Measurements from ENCODE around the gene ATF4. TPM values are rescaled to one million over a fixed set of nuclear protein-coding genes. Genes with fewer than 3 reads are reported as not detected.

ATF4 gene
- total RNA-seq, 1 donor: 590 TPM

DNA sequence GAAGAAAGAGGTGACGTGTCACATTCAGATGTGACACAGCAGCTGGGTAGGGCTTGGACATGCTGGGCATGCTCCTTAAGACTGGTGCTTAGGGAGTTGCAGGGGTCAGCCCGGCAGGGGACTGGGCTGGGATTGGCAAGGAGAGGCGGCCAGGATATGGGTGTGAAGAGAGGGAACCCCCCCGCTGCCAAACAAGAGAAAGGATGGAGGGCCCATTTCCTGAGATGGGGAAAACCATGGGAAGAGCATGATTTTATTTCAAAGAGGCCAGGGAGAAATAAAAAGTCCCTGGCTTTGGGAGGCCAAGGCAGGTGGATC lies 5.3 kb downstream of the ATF4 start:
- no peak overlapping the region for H3K4me2 ChIP-seq (ENCODE audit: insufficient read depth, low read length)
- no peak for DNase-seq (ENCODE audit: insufficient read length, low spot score, missing footprints)
- H3K27me3 ChIP-seq (ENCODE audit: insufficient read depth, low read length): no peaks in the 10 kb centered on the region
- no peak overlapping the region for H3K4me3 ChIP-seq (ENCODE audit: insufficient read depth, low read length)
- no peak overlapping the region for H2AFZ ChIP-seq (ENCODE audit: low read length)
- TF ChIP-seq CTCF (IDR thresholded peaks at IDR 0.05; ENCODE audit: extremely low read depth, low read depth, low read length): no peak
- no peaks in the 10 kb centered on the region for H3K9me3 ChIP-seq (ENCODE audit: low read depth, low read length)
- H3K36me3 ChIP-seq (ENCODE audit: insufficient read depth, low read length): peaks cover 64% of the 10 kb centered on the region
- H3K4me1 ChIP-seq (ENCODE audit: insufficient read depth, low read length): peaks cover 20% of the 10 kb centered on the region
- peaks cover 60% of the 10 kb centered on the region for H3K79me2 ChIP-seq (ENCODE audit: insufficient read depth, low read length)
- no peak overlapping the region for H3K27ac ChIP-seq (ENCODE audit: low read depth, low read length)
- peaks cover 80% of the 10 kb centered on the region for H4K20me1 ChIP-seq (ENCODE audit: insufficient read depth, low read length)

DNA sequence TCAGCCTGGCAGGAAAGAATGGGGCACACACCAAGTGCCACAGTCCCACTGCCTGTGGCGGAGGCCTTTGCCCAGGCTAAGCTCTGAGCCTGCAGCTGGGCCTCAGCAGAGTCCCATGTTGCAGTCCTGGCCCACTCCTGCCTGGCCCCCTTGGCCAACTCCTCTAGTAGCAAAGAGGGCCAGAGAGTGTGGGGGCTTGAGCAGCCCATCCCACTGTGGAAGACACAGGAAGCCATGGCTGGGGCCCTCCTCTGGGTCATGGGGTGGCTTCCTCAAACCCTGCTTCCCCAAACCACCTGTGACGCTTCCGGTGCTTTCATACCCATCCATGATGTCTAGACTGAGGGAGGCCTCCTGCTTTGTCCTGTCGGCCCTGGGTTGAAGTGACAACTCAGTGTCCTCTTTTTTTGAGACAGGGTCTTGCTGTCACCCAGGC lies 6.4 kb downstream of the ATF4 start:
- peak; percentile 72 for DNase-seq (ENCODE audit: insufficient read length, low spot score, missing footprints)
- H3K36me3 ChIP-seq (ENCODE audit: insufficient read depth, low read length): peaks cover 56% of the 10 kb centered on the region
- no peaks in the 10 kb centered on the region for H3K9me3 ChIP-seq (ENCODE audit: low read depth, low read length)
- H4K20me1 ChIP-seq (ENCODE audit: insufficient read depth, low read length): peaks cover 82% of the 10 kb centered on the region
- H2AFZ ChIP-seq (ENCODE audit: low read length): no peak overlapping the region
- H3K4me2 ChIP-seq (ENCODE audit: insufficient read depth, low read length): no peak overlapping the region
- H3K27me3 ChIP-seq (ENCODE audit: insufficient read depth, low read length): no peaks in the 10 kb centered on the region
- H3K4me3 ChIP-seq (ENCODE audit: insufficient read depth, low read length): no peak overlapping the region
- TF ChIP-seq CTCF (IDR thresholded peaks at IDR 0.05; ENCODE audit: extremely low read depth, low read depth, low read length): no peak
- peaks cover 26% of the 10 kb centered on the region for H3K4me1 ChIP-seq (ENCODE audit: insufficient read depth, low read length)
- no peak overlapping the region for H3K27ac ChIP-seq (ENCODE audit: low read depth, low read length)
- peaks cover 60% of the 10 kb centered on the region for H3K79me2 ChIP-seq (ENCODE audit: insufficient read depth, low read length)

DNA sequence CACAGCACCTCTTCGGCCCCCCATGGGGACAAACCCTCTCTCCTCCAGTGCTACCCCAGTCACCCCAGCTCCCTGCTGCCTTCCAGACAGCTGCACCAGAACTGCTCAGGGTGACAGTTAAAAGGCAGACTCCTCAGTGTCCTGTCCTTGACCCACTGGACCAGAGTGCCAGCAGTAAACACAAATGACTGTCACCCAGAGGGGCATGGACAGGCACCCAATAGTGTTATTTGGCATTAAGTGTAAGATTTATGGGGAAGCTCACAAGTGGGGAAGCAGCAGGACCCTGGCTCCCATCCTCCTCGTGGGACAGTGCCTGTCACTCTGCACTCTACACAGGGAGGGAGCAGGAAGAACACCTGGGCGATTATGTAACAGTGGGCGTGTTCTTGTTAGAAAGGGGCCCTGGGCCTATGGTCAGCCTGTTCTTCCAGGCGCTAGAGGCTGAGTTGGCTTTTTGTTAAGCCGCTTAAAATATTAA lies 7.2 kb downstream of the ATF4 start:
- peaks cover 64% of the 10 kb centered on the region for H3K79me2 ChIP-seq (ENCODE audit: insufficient read depth, low read length)
- peaks cover 48% of the 10 kb centered on the region for H3K36me3 ChIP-seq (ENCODE audit: insufficient read depth, low read length)
- no peak overlapping the region for H3K27ac ChIP-seq (ENCODE audit: low read depth, low read length)

GRCh38 chr22:39528080-39528661 lies 7.8 kb downstream of the ATF4 start:
- H3K79me2 ChIP-seq (ENCODE audit: insufficient read depth, low read length): peaks cover 60% of the 10 kb centered on the region
- H3K4me3 ChIP-seq (ENCODE audit: insufficient read depth, low read length): no peak overlapping the region
- H4K20me1 ChIP-seq (ENCODE audit: insufficient read depth, low read length): peaks cover 68% of the 10 kb centered on the region
- DNase-seq (ENCODE audit: insufficient read length, low spot score, missing footprints): peak; percentile 63
- no peak overlapping the region for H3K4me2 ChIP-seq (ENCODE audit: insufficient read depth, low read length)
- H2AFZ ChIP-seq (ENCODE audit: low read length): no peak overlapping the region
- H3K27ac ChIP-seq (ENCODE audit: low read depth, low read length): no peak overlapping the region
- H3K27me3 ChIP-seq (ENCODE audit: insufficient read depth, low read length): no peaks in the 10 kb centered on the region
- no peak for TF ChIP-seq CTCF (IDR thresholded peaks at IDR 0.05; ENCODE audit: extremely low read depth, low read depth, low read length)
- no peaks in the 10 kb centered on the region for H3K9me3 ChIP-seq (ENCODE audit: low read depth, low read length)
- H3K4me1 ChIP-seq (ENCODE audit: insufficient read depth, low read length): peaks cover 18% of the 10 kb centered on the region
- H3K36me3 ChIP-seq (ENCODE audit: insufficient read depth, low read length): peaks cover 42% of the 10 kb centered on the region

More for the DNA sequence above, 7.2 kb downstream of the ATF4 start:
- DNase-seq (ENCODE audit: insufficient read length, low spot score, missing footprints): no peak
- H3K27me3 ChIP-seq (ENCODE audit: insufficient read depth, low read length): no peaks in the 10 kb centered on the region
- no peak for TF ChIP-seq CTCF (IDR thresholded peaks at IDR 0.05; ENCODE audit: extremely low read depth, low read depth, low read length)
- no peak overlapping the region for H2AFZ ChIP-seq (ENCODE audit: low read length)
- no peak overlapping the region for H3K4me3 ChIP-seq (ENCODE audit: insufficient read depth, low read length)
- H4K20me1 ChIP-seq (ENCODE audit: insufficient read depth, low read length): peaks cover 74% of the 10 kb centered on the region
- H3K4me2 ChIP-seq (ENCODE audit: insufficient read depth, low read length): no peak overlapping the region
- H3K4me1 ChIP-seq (ENCODE audit: insufficient read depth, low read length): peaks cover 24% of the 10 kb centered on the region
- H3K9me3 ChIP-seq (ENCODE audit: low read depth, low read length): no peaks in the 10 kb centered on the region

Data from osteoblast (primary cell).